Measurements from ENCODE around the gene HSDL1. TPM values are rescaled to one million over a fixed set of nuclear protein-coding genes. Genes with fewer than 3 reads are reported as not detected.

Gene HSDL1
- polyA plus RNA-seq, 2 of the 4 experiments (the other 2 are of a cell fraction), result 17.9 to 24.9 TPM

DNA sequence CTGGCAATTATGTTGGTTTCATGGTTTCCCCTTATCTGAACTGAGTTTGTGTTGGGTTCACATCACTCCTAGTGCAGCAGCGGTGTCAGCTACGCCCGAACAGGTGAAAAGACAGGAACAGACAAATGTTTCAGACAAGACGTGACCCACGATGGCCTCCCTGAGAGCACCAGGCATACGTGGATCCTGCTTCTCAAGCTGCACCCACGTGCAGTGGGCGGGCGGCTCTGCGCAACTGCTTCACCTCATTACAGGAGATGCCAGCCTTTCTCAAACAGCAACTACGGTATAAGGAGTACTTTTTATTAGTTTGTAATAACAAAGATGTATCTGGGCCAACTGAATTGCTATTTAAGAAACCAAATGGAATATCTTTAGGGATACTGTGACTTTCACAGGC is 69.6 kb downstream of the HSDL1 start:
- TF ChIP-seq POLR2AphosphoS2 (conservative IDR thresholded peaks at IDR 0.05; ENCODE audit: low read length), result no peak
- TF ChIP-seq CEBPB (IDR thresholded peaks at IDR 0.05), result no peak
- no peak for TF ChIP-seq TFCP2L1 (CRISPR knock-in tag; IDR thresholded peaks at IDR 0.05)
- no peak for TF ChIP-seq EHMT2 (IDR thresholded peaks at IDR 0.05; ENCODE audit: low read depth)
- no peak for TF ChIP-seq ZFP36 (IDR thresholded peaks at IDR 0.05; ENCODE audit: borderline replicate concordance, partially characterized antibody)
- no peak for TF ChIP-seq FOSL2 (IDR thresholded peaks at IDR 0.05)
- TF ChIP-seq FOSL2 (CRISPR knock-in tag; IDR thresholded peaks at IDR 0.05), result no peak
- TF ChIP-seq, protein P1, sequence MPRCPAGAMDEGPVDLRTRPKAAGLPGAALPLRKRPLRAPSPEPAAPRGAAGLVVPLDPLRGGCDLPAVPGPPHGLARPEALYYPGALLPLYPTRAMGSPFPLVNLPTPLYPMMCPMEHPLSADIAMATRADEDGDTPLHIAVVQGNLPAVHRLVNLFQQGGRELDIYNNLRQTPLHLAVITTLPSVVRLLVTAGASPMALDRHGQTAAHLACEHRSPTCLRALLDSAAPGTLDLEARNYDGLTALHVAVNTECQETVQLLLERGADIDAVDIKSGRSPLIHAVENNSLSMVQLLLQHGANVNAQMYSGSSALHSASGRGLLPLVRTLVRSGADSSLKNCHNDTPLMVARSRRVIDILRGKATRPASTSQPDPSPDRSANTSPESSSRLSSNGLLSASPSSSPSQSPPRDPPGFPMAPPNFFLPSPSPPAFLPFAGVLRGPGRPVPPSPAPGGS (IDR thresholded peaks at IDR 0.05), result no peak
- TF ChIP-seq ZC3H11A (IDR thresholded peaks at IDR 0.05), result no peak
- H3K4me1 ChIP-seq, result no peaks in the 10 kb centered on the region
- ATAC-seq (no peak), DNase-seq (ENCODE audit: low read depth in 1 of 2, low spot score in 1 of 2) (no peak), FAIRE-seq (no peak)
- H3K4me2 ChIP-seq, result no peak overlapping the region
- H3K27ac ChIP-seq, result no peak overlapping the region
- H3K9me3 ChIP-seq, result no peaks in the 10 kb centered on the region
- CTCF ChIA-PET, result interaction anchor here (0.9 to 2.5 kb wide), 4 partner anchors 9 to 203 kb away, joined by 3 to 22 read pairs (median 10); no protein-coding TSS in a partner anchor
- 91% methylated on average over 11 of the region's 11 CpGs for WGBS (ENCODE audit: missing lambda C conversion rate)
- H3K4me3 ChIP-seq, result no peak overlapping the region
- POLR2A ChIA-PET, result no interaction called here

GRCh38 chr16:84074721-84075120 is 70.3 kb downstream of the HSDL1 start:
- CTCF ChIA-PET, result interaction anchor here (0.9 to 2.5 kb wide), 4 partner anchors 9 to 203 kb away, joined by 3 to 22 read pairs (median 10); no protein-coding TSS in a partner anchor
- no peak for DNase-seq (ENCODE audit: low read depth in 1 of 2, low spot score in 1 of 2)
- H3K4me1 ChIP-seq, result no peaks in the 10 kb centered on the region
- no peak for ATAC-seq
- H3K9me3 ChIP-seq, result no peaks in the 10 kb centered on the region
- no peak overlapping the region for H3K27ac ChIP-seq
- no peak overlapping the region for H3K4me3 ChIP-seq
- POLR2A ChIA-PET, result no interaction called here
- no peak for TF ChIP-seq USF2 (IDR thresholded peaks at IDR 0.05)
- no peak for TF ChIP-seq POLR2A (IDR thresholded peaks at IDR 0.05; ENCODE audit: low read length)
- no peak for TF ChIP-seq RNF2 (IDR thresholded peaks at IDR 0.05; ENCODE audit: borderline replicate concordance, low read depth)
- FAIRE-seq, result no peak
- no peak overlapping the region for H3K4me2 ChIP-seq
- 86% methylated on average over 3 of the region's 3 CpGs for WGBS (ENCODE audit: missing lambda C conversion rate)

Other genes starting within 250 kb of the HSDL1 start
- 1.7 and 2.1 TPM in 2 replicates for gene MLYCD, start 246.1 kb downstream of the HSDL1 start, polyA plus RNA-seq (2011; rRNA removed)
- 1.1 to 1.4 TPM (median 1.3 TPM) in 3 replicates for gene MLYCD, start 246.1 kb downstream of the HSDL1 start, polyA plus RNA-seq (2017; fragmentation: RNase III; extraction: RNeasy Plus Mini Kit Qiagen cat#74134 plus additional on column Dnase treatment)
- gene OSGIN1, start 191.9 kb downstream of the HSDL1 start, polyA plus RNA-seq (2011; rRNA removed), result 23.9 and 25.9 TPM in 2 replicates
- 37.6 to 49.1 TPM (median 39.1 TPM) in 3 replicates for gene OSGIN1, start 191.9 kb downstream of the HSDL1 start, polyA plus RNA-seq (2017; fragmentation: RNase III; extraction: RNeasy Plus Mini Kit Qiagen cat#74134 plus additional on column Dnase treatment)
- 1.1 and 1.3 TPM in 2 replicates for gene NECAB2, start 176.9 kb downstream of the HSDL1 start, polyA plus RNA-seq (2011; rRNA removed)
- gene NECAB2, start 176.9 kb downstream of the HSDL1 start, polyA plus RNA-seq (2017; fragmentation: RNase III; extraction: RNeasy Plus Mini Kit Qiagen cat#74134 plus additional on column Dnase treatment), result 1.4 to 2.6 TPM (median 2.4 TPM) in 3 replicates
- gene SLC38A8, start 102.4 kb downstream of the HSDL1 start, polyA plus RNA-seq (2011; rRNA removed), result not detected in 2 replicates
- gene SLC38A8, start 102.4 kb downstream of the HSDL1 start, polyA plus RNA-seq (2017; fragmentation: RNase III; extraction: RNeasy Plus Mini Kit Qiagen cat#74134 plus additional on column Dnase treatment), result not detected in 3 replicates
- 76.7 and 88.4 TPM in 2 replicates for gene MBTPS1, start 28.2 kb downstream of the HSDL1 start, polyA plus RNA-seq (2011; rRNA removed)
- gene MBTPS1, start 28.2 kb downstream of the HSDL1 start, polyA plus RNA-seq (2017; fragmentation: RNase III; extraction: RNeasy Plus Mini Kit Qiagen cat#74134 plus additional on column Dnase treatment), result 47.5 to 52.8 TPM (median 50.3 TPM) in 3 replicates
- gene DNAAF1, start 131 bp upstream of the HSDL1 start, polyA plus RNA-seq (2011; rRNA removed), result 0.07 and 0.13 TPM in 2 replicates
- gene DNAAF1, start 131 bp upstream of the HSDL1 start, polyA plus RNA-seq (2017; fragmentation: RNase III; extraction: RNeasy Plus Mini Kit Qiagen cat#74134 plus additional on column Dnase treatment), result 0.14 to 0.31 TPM (median 0.21 TPM) in 3 replicates
- 13.2 and 17.8 TPM in 2 replicates for gene TAF1C, start 41.9 kb upstream of the HSDL1 start, polyA plus RNA-seq (2011; rRNA removed)
- gene TAF1C, start 41.9 kb upstream of the HSDL1 start, polyA plus RNA-seq (2017; fragmentation: RNase III; extraction: RNeasy Plus Mini Kit Qiagen cat#74134 plus additional on column Dnase treatment), result 32.8 to 41.2 TPM (median 38.6 TPM) in 3 replicates
- gene ADAD2, start 46.0 kb upstream of the HSDL1 start, polyA plus RNA-seq (2011; rRNA removed), result not detected in 2 replicates
- gene ADAD2, start 46.0 kb upstream of the HSDL1 start, polyA plus RNA-seq (2017; fragmentation: RNase III; extraction: RNeasy Plus Mini Kit Qiagen cat#74134 plus additional on column Dnase treatment), result not detected in 3 replicates
- not detected in 2 replicates for gene KCNG4, start 94.8 kb upstream of the HSDL1 start, polyA plus RNA-seq (2011; rRNA removed)
- not detected in 3 replicates for gene KCNG4, start 94.8 kb upstream of the HSDL1 start, polyA plus RNA-seq (2017; fragmentation: RNase III; extraction: RNeasy Plus Mini Kit Qiagen cat#74134 plus additional on column Dnase treatment)
- gene WFDC1, start 149.7 kb upstream of the HSDL1 start, polyA plus RNA-seq (2011; rRNA removed), result 0.13 TPM in 1 of 2 replicates, not detected in the other
- gene WFDC1, start 149.7 kb upstream of the HSDL1 start, polyA plus RNA-seq (2017; fragmentation: RNase III; extraction: RNeasy Plus Mini Kit Qiagen cat#74134 plus additional on column Dnase treatment), result not detected in 3 replicates
- gene ATP2C2, start 223.4 kb upstream of the HSDL1 start, polyA plus RNA-seq (2011; rRNA removed), result 0.17 and 0.28 TPM in 2 replicates
- 0.14 to 0.37 TPM (median 0.29 TPM) in 3 replicates for gene ATP2C2, start 223.4 kb upstream of the HSDL1 start, polyA plus RNA-seq (2017; fragmentation: RNase III; extraction: RNeasy Plus Mini Kit Qiagen cat#74134 plus additional on column Dnase treatment)